OCI-LY3 (cell line): ENCODE results near the gene MEIG1.

Experiments used
- CTCF ChIP-seq: fragments of 200-600, 300-600 bp; sonication (generic); IDR thresholded peaks from 2 replicates; pipeline ENCODE4 v1.5.1; 2014; ENCODE audit warnings: antibody characterized with exemption, low read length, low read depth
- EZH2phosphoT487 ChIP-seq: fragments of 200-600 bp; shearing (Covaris generic); IDR thresholded peaks from 2 replicates; pipeline ENCODE4 v1.6.1; 2018; ENCODE audit warnings: antibody characterized with exemption, mixed run types, low read depth

GRCh38 chr10:14947268-14947667, 11.9 kb upstream of the MEIG1 start:
- TF ChIP-seq CTCF (no peak), EZH2phosphoT487 (no peak)
